SK-N-SH treated with all-trans-retinoic acid at 6 μM for 48 hours (cell line): ENCODE measurements around the gene RABGGTA.

Source experiments
- PPARA ChIP-seq: fragments of 250-450 bp; sonication (Bioruptor Pico); IDR thresholded peaks from 2 replicates; pipeline ENCODE4 v1.5.0; 2020; ENCODE audit warnings: mild to moderate bottlenecking, borderline replicate concordance
- ZFP3 ChIP-seq: fragments of 250-450 bp; sonication (Bioruptor Pico); IDR thresholded peaks from 2 replicates; pipeline ENCODE4 v1.5.0; 2020; ENCODE audit warnings: mild to moderate bottlenecking, moderate library complexity

DNA sequence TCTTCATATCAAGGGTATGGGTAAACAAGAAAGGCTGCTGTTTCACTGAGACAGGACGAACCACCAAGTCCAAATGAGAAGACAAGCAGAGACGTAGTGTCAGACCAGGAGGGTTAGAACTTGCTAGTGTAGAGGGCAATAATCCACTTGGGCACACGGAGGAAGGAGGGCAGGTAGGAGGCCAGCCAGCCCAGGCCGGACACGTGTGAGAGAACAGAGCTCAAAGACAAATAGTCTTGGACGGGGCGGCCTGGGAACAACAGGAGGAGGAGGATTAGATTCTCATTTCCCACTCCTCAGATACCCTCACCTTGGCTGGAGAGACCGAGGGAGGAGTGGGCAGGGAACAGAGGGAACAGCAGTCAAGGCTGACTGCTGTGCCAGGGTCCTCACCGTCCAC lies 19.3 kb upstream of the RABGGTA start:
- TF ChIP-seq ZFP3 (CRISPR knock-in tag) (no peak), PPARA (no peak)
